ENCODE data around the gene PRUNE2.

Gene PRUNE2

DNA sequence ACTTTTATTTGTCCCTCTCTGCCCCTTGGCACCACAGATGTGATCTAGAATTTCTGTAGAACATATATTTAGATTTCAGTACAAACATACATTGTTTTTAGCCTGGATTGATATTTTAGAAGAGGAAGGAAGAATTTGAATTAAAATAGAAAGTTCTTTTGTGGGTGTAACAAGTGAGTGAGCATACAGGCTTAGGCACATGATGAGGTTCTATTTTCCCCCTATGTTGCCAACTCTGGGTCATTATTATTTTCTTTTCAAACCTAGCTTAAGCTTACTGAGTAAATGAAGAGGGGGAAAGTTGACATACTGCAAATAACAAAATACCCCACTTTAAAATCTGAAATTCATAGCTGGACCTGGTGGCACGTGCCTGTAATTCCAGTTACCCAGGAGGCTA is 344.0 kb downstream of the PRUNE2 start:
- DNase-seq, result no peak
